GM18907 (cell line): Measurements from ENCODE around the gene S100A13.
A peak's percentile ranks its signal among the peaks of the same experiment; 100 is the strongest.
"Not testable (repeated sequence)": the region's sequence is repeated elsewhere in the genome, so short reads cannot be mapped to it uniquely, and the experiment has no call there.

ENCODE experiments used
- ATAC-seq: cut with Tn5 transposase; IDR thresholded peaks from one replicate; pipeline ENCODE4 v1.9.1; 2021; ENCODE audit warnings: mild to moderate bottlenecking, moderate library complexity; ENCODE audit not compliant: unreplicated experiment

S100A13 gene

GRCh38 chr1:153626904-153627714 is at the start of gene S100A13:
S100A13 (minus strand) TSS chr1:153627505; CDS start chr1:153626472, 1,033 bp downstream.
- no peak for ATAC-seq

- no peak for ATAC-seq
These were observed 46.2 kb upstream of the S100A13 start for GRCh38 chr1:153673511-153673910.

DNA sequence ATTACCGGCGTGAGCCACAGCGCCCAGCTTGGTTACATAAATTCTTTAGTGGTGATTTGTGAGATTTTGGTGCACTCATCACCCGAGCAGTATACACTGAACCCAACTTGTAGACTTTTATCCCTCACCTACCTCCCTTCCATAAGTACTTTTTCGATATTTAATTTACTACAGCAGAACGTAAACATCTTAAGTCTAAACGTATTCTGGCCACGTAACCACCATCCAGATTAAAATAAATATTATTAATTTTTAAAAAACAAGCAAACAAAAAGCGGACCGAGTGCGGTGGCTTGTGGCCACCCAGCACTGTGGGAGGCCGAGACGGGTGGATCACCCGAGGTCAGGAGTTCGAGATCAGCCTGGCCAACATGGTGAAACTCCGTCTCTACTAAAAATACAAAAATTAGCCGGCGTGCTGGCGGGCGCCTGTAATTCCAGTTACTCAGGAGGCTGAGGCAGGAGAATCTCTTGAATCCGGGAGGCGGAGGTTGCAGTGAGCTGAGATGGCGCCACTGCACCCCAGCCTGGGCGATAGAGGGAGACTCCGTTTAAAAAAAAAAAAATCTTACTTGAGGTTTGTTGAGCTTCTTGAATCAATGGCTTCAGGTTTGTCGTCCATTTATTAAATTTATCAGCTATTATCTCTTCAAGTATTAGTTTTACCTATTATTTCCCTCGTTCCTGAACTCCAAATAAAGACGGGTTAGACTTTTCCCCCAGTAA is 44.5 kb upstream of the S100A13 start:
- ATAC-seq, result peak; percentile 15

DNA sequence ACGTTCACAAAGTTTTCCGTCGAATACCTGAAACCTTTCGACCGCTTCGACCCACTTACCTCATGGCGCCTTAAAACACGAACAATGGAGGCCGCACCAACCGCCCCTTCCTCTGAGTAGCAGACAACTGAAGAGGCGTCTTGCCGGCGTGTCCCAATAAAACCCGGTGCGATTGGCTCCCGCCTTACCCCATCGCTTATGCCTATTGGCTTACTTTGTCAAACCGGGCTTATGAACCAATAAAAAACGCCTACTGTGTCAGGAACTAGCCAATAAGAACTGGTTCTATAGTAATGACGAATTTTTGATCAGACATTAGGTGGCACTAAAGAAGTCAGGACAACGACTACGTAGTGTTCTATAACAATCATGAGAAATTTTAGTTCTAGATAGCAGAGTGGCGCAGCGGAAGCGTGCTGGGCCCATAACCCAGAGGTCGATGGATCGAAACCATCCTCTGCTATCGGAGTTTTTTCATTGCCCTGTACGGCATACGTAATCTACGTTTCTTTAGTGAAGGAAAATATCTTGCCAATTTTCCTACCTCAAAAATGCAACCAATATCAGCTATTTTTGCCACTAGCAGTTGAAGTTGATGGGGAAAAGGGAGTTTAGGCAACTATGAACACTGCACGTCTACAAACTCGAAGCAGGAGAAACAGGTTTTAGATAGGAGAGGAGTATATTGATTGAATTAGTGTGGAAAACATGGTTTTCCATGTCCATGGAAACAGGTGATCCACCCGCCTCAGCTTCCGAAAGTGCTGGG is 43.7 kb upstream of the S100A13 start, which contains the start of gene ILF2:
ILF2 (minus strand) TSS at position 135 of the 769 bp plus-strand sequence; CDS start at position 64, 71 bp downstream.
- peak; percentile 88 for ATAC-seq

DNA sequence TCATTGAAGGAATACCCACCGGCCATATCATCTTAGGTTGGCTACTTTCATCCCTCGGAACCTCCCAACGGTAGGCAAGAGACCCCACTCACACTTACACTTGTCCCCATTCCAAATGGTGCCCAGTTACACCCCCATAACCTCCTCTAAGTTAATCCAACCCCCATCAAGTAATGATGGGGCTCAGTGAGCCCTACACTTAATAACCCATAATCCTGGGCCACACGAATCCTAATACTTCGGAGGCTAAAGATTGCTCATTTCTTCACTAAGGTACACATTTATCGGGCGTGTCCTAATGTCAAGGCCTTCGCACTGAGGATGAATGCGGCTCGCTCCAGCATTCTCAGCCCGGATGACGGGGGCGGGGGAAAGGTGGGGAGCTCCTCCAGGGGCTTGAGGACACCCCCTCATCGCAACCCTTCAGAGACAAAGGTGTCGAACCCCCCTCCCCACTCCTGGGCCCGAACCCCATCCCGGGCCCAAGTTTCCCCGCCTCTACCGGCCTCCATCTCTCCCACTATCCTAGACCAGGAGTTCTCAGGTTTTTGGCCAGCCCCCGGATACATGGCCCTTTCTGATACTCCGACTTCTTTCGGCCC is 43.1 kb upstream of the S100A13 start:
- ATAC-seq, result no peak

- ATAC-seq, result no peak
These were observed 42.3 kb upstream of the S100A13 start for GRCh38 chr1:153669606-153670005.

- ATAC-seq, result not testable (repeated sequence)
These were observed 41.4 kb upstream of the S100A13 start for GRCh38 chr1:153668672-153669071.

DNA sequence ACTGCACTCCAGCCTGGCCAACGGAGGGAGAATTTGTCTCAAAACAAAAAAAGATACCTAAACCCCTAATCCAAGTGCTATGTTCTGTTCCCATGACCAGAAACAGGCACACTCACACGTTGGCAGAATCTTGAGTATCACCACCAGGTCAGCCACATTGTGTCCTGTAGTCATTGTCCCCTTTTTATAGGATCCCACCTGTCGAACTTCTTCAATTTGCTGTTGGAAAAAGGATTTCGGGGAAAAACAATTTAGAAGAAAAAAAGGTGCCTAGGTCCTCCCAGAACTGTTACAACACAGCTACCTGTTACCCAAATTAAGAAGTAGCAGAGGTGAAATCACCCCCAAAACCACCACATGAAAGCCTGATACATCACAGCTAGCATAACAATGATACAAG is 40.1 kb upstream of the S100A13 start:
- no peak for ATAC-seq

DNA sequence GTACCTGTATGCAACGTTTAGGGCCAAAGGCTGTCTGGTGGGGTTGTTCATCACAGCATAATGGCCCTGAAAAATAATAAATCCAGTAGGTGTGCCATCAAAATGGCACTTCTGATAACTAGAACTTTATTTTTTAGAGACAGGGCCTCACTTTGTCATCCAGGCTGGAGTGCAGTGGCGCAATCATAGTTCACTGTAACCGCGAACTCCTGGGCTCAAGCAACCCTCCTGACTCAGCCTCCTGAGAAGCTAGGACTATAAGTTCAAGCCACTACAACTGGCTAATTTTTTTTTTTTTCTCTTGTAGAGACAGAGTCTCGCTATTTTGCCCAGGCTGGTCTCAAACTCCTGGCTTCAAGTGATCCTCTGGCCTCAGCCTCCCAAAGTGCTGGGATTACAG is 35.9 kb upstream of the S100A13 start:
- ATAC-seq, result no peak

DNA sequence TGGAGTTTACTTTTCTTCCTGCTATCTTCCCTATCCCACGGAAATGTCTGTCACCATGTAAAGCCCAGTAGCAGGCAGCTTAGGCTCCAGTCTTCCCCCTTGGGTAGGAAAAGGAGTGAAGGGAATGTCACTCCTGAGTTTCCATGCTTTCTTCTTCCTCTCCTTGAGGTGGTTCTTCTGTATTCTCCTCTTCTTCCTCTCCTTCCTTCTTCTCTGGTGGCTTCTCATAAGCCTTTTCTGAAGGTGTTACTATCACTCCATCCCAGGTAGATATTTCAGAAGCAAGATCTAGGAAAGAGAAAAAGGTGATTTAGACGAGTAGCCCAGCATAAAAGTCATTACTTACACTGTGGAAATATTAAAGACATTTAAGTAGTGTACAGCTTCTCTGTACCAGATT is 35.0 kb upstream of the S100A13 start:
- ATAC-seq, result no peak

DNA sequence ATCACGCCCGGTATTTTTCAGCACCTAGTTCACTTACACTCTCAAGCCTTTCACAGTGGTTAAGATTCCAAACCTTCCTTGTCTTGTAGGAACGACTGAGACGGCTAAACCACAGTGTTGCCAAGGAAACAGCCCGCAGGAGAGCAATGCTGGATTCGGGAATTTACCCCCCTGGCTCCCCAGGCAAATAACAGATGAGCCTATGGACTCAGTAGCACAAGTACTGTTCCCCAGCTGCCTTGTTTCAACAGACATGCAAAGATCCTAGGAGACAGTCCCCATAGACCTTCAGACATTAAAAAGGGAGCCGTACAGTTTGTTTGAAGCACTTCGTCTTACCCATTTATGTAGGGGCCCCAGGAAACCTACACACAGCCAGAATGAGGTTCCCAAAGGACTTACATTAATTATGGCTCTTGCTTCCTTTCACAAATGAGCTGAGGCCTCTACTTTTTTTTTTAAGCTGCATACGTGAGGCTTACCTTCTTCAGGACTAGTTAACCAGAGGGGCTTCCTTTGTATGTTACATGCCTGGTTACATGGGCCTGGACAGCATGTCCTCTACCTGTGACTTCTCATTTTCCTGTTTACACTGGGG is 33.9 kb upstream of the S100A13 start:
- no peak for ATAC-seq

- ATAC-seq, result no peak
These were observed 32.4 kb upstream of the S100A13 start for GRCh38 chr1:153659656-153660055.

DNA sequence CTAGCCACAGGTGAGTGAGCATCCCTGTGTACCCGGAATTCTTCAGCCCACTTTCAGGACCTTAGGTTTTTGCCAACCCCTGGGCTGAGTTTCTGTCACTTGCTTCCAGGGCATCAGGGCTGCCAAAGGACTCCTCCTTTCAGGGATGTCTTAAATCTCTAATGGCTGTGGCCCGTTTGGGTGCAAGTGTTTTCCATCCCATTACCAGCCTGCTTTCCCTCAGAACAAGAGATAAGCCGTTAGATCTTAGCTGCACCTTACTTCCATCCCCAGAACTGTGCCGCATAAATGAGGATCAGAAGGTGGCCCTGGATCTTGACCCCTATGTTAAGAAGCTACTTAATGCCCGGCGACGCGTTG is 31.9 kb upstream of the S100A13 start:
- no peak for ATAC-seq

DNA sequence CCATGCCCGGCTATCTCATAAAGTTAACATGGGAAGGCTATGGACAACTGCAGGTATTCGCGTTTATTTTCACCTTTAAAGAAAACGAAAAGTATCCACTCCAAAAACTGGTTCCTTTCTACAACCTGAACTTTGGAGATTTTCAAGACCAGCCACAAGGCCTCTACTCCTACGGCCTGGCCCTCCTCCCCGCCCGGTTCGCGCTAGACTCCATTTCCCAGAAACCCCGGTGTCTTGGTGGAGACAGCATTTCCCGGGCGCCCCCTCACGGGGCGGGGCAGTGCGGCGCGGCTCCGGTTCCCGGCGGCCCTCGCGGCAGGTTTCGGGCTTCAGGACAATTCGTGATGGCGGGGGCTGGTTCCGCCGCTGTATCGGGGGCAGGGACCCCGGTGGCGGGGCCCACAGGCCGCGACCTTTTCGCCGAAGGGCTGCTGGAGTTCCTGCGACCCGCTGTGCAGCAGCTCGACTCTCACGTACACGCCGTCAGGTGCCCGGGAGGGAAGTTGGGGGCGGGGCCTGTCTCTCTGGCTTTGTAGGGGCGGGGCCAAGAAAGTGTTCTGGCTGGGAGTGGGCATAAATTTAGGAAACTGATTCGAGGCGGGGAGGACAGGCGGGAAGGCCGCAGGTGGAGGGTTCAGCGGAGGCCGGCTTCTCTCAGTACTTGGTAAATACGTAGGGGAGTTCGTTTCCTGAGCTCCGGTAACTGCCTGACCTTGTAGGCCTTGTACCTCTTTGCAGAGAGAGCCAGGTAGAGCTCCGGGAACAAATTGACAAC is 31.3 kb upstream of the S100A13 start, which contains the start of gene SNAPIN:
SNAPIN (plus strand) TSS at position 304 of the 775 bp plus-strand sequence; CDS start at position 345, 41 bp downstream.
- peak; percentile 89 for ATAC-seq

GRCh38 chr1:153655333-153655732 is 28.0 kb upstream of the S100A13 start:
- ATAC-seq, result no peak

DNA sequence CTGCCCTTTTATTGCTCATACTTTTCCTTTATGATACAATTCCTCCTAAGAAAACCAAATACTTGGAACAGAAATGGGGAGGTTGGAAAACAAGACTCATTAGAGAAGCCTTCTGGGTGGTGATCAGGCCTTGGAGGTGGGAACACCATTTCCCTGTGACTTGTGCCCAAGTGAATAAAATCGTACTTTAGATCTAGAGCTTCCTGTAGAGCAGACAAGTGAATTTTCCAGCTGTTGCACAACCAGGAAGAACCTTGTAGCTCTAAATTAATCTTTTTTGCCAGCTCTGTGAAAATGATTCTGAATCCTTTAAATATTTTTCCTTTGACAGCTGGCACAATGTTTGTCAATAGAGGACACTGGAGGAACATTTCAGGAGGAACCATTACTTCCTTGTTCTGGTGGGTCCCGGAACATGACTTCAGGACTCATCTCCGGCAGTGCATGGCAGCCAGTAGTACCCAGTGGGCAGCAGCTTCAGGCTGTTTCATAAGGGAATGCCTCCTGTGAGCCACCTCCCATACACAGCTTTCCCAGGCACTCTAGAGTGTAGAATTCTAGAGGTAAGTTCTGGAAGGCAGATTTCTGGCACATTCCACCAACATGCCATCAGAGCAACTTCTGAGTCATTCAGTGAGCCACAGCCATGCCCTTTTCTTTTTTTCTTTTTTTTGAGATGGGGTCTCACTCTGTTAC is 25.6 kb upstream of the S100A13 start:
- ATAC-seq, result no peak

DNA sequence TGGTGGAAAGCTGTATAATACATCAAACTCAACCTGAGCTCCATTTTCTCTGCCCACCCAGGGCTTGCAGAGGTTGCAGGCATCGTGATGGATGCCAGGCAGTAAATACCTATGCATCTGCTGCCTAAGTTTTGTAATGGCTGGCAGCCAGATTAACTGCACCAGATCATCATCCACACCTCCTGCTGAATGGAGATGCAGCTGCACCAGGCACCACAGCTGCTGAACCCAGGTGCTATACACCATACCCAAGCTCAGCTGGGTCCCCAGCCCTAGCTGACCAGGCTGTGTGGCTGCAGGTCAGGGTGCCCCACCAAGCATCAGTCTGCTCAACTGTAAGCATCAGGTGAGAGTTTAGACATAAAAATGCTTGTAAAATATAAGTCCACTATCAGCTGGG is 24.5 kb upstream of the S100A13 start:
- no peak for ATAC-seq

DNA sequence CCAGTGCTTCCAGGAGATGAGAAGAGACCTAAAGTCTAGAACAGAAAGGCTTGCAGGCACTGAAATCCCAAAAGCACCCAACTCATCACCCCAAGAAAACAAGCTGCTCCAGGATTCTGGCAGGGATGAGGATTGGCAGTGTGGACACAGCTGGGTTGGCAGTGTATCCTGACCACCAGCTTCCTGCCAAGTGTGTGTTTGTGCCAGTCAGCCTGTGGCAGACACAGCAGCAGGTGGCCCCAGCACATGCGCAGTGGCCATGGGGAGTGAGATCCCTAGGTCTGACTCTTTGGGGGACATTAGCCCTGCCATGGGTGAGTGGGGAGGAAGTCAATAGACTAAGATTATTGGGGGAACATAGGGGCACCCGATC is 22.5 kb upstream of the S100A13 start:
- no peak for ATAC-seq
